Measurements from ENCODE around the gene SGMS1. TPM values are rescaled to one million over a fixed set of nuclear protein-coding genes. Genes with fewer than 3 reads are reported as not detected.

The SGMS1 gene
- total RNA-seq, 4 donors from 2014 or later = 64.3 to 132 (median 87.0) TPM

DNA sequence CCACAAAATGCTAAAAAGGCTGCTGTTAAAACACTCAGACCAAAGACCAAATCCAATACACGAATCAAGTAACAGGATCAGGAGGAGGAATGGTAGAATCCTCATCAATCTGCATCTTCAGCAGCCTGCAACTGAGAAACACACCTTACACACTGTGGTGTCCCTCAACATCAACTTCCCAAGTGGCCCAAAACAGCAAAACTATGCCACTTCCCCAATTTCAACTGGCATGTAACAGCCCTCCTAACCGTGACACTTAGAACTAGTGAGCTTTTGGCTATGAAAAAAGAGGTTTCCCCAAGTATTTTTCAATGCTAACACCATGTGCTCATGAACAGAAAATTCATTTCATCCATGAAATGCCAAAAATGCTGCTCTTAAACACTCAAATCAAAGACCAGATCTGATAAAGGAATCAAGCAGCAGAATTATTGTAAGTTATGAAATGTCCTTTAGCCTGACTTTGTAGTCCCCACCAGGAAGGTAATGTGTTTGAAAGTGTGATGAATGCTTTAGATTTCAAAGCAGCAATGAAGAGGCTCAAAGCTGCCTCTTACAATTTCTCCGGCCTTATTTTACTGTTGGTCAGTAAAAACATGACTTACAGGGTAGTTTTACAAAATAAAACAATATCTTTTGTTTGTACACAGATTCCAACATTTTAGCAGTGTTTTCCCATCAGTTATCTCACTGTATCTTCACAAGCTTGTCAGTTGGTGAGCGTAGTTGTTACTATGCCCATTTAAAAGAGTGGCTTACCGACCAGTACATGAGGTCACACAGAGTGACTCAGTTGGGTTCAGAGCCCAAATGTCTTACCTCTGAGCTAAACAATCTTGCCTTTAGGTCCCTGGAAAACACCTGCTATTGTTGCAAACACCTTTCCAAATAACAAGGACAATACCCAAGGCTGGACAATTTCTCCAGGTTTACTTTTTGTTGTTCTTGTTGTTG is 306.8 kb downstream of the SGMS1 start:
- Histone ChIP-seq H3K27ac (replicated peaks in 1 of 4) (no peak overlapping the region), H3K36me3 (no peaks in the 10 kb centered on the region), H3K4me1 (peaks cover 10 to 30% (median 23%) of the 10 kb centered on the region in 4 donors), H3K27me3 (no peaks in the 10 kb centered on the region), H3K4me3 (no peak overlapping the region), H3K9me3 (peaks cover 0 to 7% (median 2%) of the 10 kb centered on the region in 4 donors)
- DNase-seq (ENCODE audit: extremely low spot score) = no peak
- TF ChIP-seq POLR2A (IDR thresholded peaks at IDR 0.05; ENCODE audit: low read depth) (no peak), EP300 (IDR thresholded peaks at IDR 0.05) (no peak), POLR2AphosphoS5 (IDR thresholded peaks at IDR 0.05) (no peak)
- TF ChIP-seq, protein P1, sequence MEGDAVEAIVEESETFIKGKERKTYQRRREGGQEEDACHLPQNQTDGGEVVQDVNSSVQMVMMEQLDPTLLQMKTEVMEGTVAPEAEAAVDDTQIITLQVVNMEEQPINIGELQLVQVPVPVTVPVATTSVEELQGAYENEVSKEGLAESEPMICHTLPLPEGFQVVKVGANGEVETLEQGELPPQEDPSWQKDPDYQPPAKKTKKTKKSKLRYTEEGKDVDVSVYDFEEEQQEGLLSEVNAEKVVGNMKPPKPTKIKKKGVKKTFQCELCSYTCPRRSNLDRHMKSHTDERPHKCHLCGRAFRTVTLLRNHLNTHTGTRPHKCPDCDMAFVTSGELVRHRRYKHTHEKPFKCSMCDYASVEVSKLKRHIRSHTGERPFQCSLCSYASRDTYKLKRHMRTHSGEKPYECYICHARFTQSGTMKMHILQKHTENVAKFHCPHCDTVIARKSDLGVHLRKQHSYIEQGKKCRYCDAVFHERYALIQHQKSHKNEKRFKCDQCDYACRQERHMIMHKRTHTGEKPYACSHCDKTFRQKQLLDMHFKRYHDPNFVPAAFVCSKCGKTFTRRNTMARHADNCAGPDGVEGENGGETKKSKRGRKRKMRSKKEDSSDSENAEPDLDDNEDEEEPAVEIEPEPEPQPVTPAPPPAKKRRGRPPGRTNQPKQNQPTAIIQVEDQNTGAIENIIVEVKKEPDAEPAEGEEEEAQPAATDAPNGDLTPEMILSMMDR (IDR thresholded peaks at IDR 0.05) = no peak
- WGBS = 84% methylated on average over 5 of the region's 5 CpGs
- intact Hi-C loops (cut with DNase I) = no loop called here

DNA sequence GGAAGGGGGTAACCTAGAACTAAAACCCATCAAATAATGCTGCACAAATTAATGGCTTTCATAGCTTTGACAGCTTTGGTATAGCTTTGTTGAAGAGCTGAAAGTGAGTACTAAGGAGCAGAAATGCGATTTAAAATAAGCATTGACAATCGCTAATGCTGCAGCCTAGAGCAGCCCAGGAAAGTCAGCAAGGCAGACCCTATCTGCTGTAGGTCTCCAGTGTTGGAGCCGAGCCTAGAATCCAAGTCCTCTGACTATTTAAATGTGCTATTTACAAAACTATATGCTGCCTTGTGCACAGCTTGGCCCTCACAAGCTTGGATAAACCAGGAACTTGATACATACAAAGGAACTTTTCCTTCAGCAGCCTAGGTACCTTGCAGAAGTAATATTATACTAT is 307.6 kb downstream of the SGMS1 start:
- peaks cover 4 to 22% (median 16%) of the 10 kb centered on the region in 4 donors for H3K4me1 ChIP-seq
- H3K27me3 ChIP-seq = no peaks in the 10 kb centered on the region
- no peak overlapping the region for H3K4me3 ChIP-seq
- no peak for DNase-seq (ENCODE audit: extremely low spot score)
- peaks cover 0 to 7% (median 2%) of the 10 kb centered on the region in 4 donors for H3K9me3 ChIP-seq
- TF ChIP-seq, protein P1 (IDR thresholded peaks at IDR 0.05) = no peak
- TF ChIP-seq POLR2AphosphoS5 (IDR thresholded peaks at IDR 0.05) (no peak), POLR2A (IDR thresholded peaks at IDR 0.05; ENCODE audit: low read depth) (no peak), EP300 (IDR thresholded peaks at IDR 0.05) (no peak)
- no peak overlapping the region for H3K27ac ChIP-seq (replicated peaks in 1 of 4)
- WGBS = 85% methylated on average over 3 of the region's 3 CpGs
- intact Hi-C loops (cut with DNase I) = no loop called here
- H3K36me3 ChIP-seq = peaks cover 0 to 3% (median 2%) of the 10 kb centered on the region in 4 donors

DNA sequence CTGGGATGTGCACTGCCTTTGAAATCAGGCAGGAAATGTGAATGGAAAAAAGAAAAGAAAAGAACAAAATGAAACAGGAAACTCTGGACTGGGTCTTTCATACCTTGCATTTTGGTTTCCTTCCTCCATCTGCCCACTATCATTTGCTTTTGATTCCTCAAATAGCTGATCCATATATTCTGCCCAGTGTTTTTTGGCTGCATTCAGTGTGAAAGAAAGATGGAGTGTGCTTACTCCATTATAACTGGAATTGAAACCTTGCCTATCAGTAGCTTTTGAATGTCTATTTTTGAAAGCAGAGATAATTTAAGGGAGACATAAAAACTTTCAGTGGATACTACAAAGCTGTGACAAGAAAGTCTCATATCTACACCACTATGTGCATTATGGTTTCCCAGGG is 308.3 kb downstream of the SGMS1 start:
- Histone ChIP-seq H3K27ac (replicated peaks in 1 of 4) (no peak overlapping the region), H3K9me3 (peaks cover 0 to 7% (median 2%) of the 10 kb centered on the region in 4 donors), H3K27me3 (no peaks in the 10 kb centered on the region), H3K4me3 (no peak overlapping the region), H3K36me3 (peaks cover 5 to 11% (median 9%) of the 10 kb centered on the region in 4 donors), H3K4me1 (peaks cover 4 to 22% (median 16%) of the 10 kb centered on the region in 4 donors)
- intact Hi-C loops (cut with DNase I) = no loop called here
- no peak for TF ChIP-seq EP300 (IDR thresholded peaks at IDR 0.05)
- TF ChIP-seq POLR2AphosphoS5 (IDR thresholded peaks at IDR 0.05) = no peak
- TF ChIP-seq, protein P1 (IDR thresholded peaks at IDR 0.05) = no peak
- no peak for TF ChIP-seq POLR2A (IDR thresholded peaks at IDR 0.05; ENCODE audit: low read depth)
- DNase-seq (ENCODE audit: extremely low spot score) = no peak

DNA sequence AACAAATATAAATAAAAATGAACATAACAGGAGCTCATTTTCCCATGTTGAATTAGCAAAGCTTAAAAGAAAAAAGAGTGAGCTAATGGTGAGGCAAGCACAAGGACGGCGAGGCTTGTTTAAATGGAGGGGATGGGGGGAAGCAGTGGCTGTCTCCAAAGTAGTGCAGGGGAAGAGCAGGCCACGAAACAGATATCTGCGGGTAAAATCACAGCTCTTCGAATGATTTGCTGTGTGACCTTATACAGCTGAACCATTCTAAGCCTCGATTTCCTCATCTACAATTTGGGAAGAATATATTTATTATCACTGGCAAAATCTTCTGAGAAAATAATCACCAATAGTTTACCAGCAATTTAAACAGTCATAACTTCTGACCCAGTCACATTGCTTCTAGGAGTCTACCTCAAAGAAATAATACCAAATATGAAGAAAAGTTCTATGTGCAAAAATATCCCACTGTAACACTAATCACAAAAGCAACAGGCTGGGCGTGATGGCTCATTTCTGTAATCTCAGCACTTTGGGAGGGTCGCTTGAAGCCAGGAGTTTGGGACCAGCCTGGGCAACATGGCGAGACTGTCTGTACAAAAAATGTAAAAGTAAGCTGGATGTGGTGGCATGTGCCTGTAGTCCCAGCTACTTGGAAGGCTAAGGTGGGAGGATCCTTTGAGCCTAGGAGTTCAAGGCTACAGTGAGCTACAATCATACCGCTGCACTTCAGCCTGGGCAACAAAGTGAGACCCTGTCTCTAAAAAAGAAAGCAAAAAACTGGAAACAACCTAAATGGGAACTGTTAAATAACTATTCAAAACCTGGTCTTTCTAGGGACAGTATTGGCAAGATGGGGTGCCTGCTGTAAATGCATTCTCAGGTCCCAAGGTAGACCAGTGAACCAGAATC is 309.3 kb downstream of the SGMS1 start:
- no peak for TF ChIP-seq POLR2A (IDR thresholded peaks at IDR 0.05; ENCODE audit: low read depth)
- no peak for TF ChIP-seq POLR2AphosphoS5 (IDR thresholded peaks at IDR 0.05)
- no peak for TF ChIP-seq EP300 (IDR thresholded peaks at IDR 0.05)
- TF ChIP-seq, protein P1 (IDR thresholded peaks at IDR 0.05) = no peak
- no peaks in the 10 kb centered on the region for H3K27me3 ChIP-seq
- no peak for DNase-seq (ENCODE audit: extremely low spot score)
- peaks cover 0 to 7% (median 2%) of the 10 kb centered on the region in 4 donors for H3K9me3 ChIP-seq
- peaks cover 4 to 22% (median 16%) of the 10 kb centered on the region in 4 donors for H3K4me1 ChIP-seq
- peaks cover 15 to 21% (median 19%) of the 10 kb centered on the region in 4 donors for H3K36me3 ChIP-seq
- intact Hi-C loops (cut with DNase I) = no loop called here
- 84% methylated on average over 10 of the region's 10 CpGs for WGBS
- H3K4me3 ChIP-seq = no peak overlapping the region
- H3K27ac ChIP-seq (replicated peaks in 1 of 4) = no peak overlapping the region
